HG02884 (cell line): Measurements from ENCODE around the gene MAP2K2.

Experiments
- ATAC-seq: cut with Tn5 transposase; IDR thresholded peaks from one replicate; pipeline ENCODE4 v1.9.1; 2021; ENCODE audit warnings: mild to moderate bottlenecking, moderate library complexity; ENCODE audit not compliant: unreplicated experiment

MAP2K2 gene

GRCh38 chr19:4045597-4046361 lies 78.1 kb downstream of the MAP2K2 start:
- no peak for ATAC-seq

GRCh38 chr19:4044990-4045465 lies 78.9 kb downstream of the MAP2K2 start:
- ATAC-seq, result no peak

GRCh38 chr19:4043966-4044715 lies 79.8 kb downstream of the MAP2K2 start:
- no peak for ATAC-seq

GRCh38 chr19:4043401-4043800 lies 80.5 kb downstream of the MAP2K2 start:
- ATAC-seq, result no peak

GRCh38 chr19:4042731-4043082 lies 81.2 kb downstream of the MAP2K2 start:
- ATAC-seq, result no peak

GRCh38 chr19:4042064-4042730 lies 81.7 kb downstream of the MAP2K2 start:
- ATAC-seq, result no peak
